AG04450 (cell line): Measurements from ENCODE around the gene DNALI1. TPM values are rescaled to one million over a fixed set of nuclear protein-coding genes. Genes with fewer than 3 reads are reported as not detected.

Source experiments
- CTCF ChIA-PET: fragments of 300-600, 350-600 bp; formaldehyde crosslinking; extraction: SDS; loops from one replicate; lab custom pipeline; 2022; ENCODE audit warnings: antibody characterized with exemption, inconsistent platforms; lab: Charles Lee
- POLR2A ChIA-PET: fragments of 350-600 bp; formaldehyde crosslinking; extraction: SDS; loops from one replicate; lab custom pipeline; 2021; ENCODE audit warnings: antibody characterized with exemption, inconsistent platforms; lab: Yijun Ruan, JAX
- DNase-seq: peaks from one replicate; pipeline ENCODE4 v3.0.0-alpha.2; 2011; ENCODE audit warnings: low read depth, low spot score
- H3K27ac ChIP-seq: one replicate; pipeline ENCODE4 v1.5.1; 2012; ENCODE audit warnings: low read depth, low read length, control low read depth
- H3K27me3 ChIP-seq: one replicate; pipeline ENCODE4 v1.6.0; 2012; ENCODE audit warnings: low read length; ENCODE audit not compliant: control insufficient read depth, insufficient read depth
- H3K4me3 ChIP-seq: 2 replicates; pipeline ENCODE4 v1.5.1; 2011; ENCODE audit warnings: mild to moderate bottlenecking, low read depth, low read length, control low read depth
- H3K9me3 ChIP-seq: 2 replicates; pipeline ENCODE4 v1.5.1; 2012; ENCODE audit warnings: low read length; ENCODE audit not compliant: control insufficient read depth, insufficient read depth
- polyA plus RNA-seq: library from polyadenylated mRNA; depleted of rRNA; stranded (reverse); fragments of >200 nt; gene quantifications from 2 replicates; pipeline ENCODE4 v1.2.3, GENCODE V29; 2011
- TF ChIP-seq, protein P1 (sequence below): IDR thresholded peaks from 2 replicates; pipeline ENCODE4 v1.5.1; 2011; ENCODE audit warnings: low read depth, low read length, control low read depth, inconsistent platforms

Gene DNALI1
- polyA plus RNA-seq, 1 experiment = 14.2 TPM

- DNase-seq = no peak
- ChIA-PET POLR2A (interaction anchor here (0.7 to 0.8 kb wide), 2 partner anchors 9 to 162 kb away, joined by 3 to 5 read pairs; partner anchors contain the start of gene SNIP1), CTCF (no interaction called here)
- TF ChIP-seq, protein P1, sequence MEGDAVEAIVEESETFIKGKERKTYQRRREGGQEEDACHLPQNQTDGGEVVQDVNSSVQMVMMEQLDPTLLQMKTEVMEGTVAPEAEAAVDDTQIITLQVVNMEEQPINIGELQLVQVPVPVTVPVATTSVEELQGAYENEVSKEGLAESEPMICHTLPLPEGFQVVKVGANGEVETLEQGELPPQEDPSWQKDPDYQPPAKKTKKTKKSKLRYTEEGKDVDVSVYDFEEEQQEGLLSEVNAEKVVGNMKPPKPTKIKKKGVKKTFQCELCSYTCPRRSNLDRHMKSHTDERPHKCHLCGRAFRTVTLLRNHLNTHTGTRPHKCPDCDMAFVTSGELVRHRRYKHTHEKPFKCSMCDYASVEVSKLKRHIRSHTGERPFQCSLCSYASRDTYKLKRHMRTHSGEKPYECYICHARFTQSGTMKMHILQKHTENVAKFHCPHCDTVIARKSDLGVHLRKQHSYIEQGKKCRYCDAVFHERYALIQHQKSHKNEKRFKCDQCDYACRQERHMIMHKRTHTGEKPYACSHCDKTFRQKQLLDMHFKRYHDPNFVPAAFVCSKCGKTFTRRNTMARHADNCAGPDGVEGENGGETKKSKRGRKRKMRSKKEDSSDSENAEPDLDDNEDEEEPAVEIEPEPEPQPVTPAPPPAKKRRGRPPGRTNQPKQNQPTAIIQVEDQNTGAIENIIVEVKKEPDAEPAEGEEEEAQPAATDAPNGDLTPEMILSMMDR = no peak
- Histone ChIP-seq H3K27me3 (no peaks in the 10 kb centered on the region), H3K9me3 (no peaks in the 10 kb centered on the region), H3K4me3 (no peak overlapping the region), H3K27ac (no peak overlapping the region)
Measured at GRCh38 chr1:37545019-37545418, 11.7 kb upstream of the DNALI1 start.

GRCh38 chr1:37549341-37549740 is 7.4 kb upstream of the DNALI1 start:
- no peaks in the 10 kb centered on the region for H3K9me3 ChIP-seq
- no peak overlapping the region for H3K27ac ChIP-seq
- DNase-seq = no peak
- CTCF ChIA-PET = interaction anchor here (3.4 kb wide), 1 partner anchor 35 kb away, joined by 22 read pairs; the partner anchor contains the start of gene MEAF6
- TF ChIP-seq, protein P1 = no peak
- H3K4me3 ChIP-seq = no peak overlapping the region
- POLR2A ChIA-PET = no interaction called here
- no peaks in the 10 kb centered on the region for H3K27me3 ChIP-seq

GRCh38 chr1:37553598-37553926 is 3.2 kb upstream of the DNALI1 start:
- peak overlapping the region; percentile 87 for H3K4me3 ChIP-seq
- H3K9me3 ChIP-seq = no peaks in the 10 kb centered on the region
- no peak overlapping the region for H3K27ac ChIP-seq
- ChIA-PET CTCF (interaction anchor here (0.8 kb wide), 1 partner anchor 50 kb away, joined by 3 read pairs; no protein-coding TSS in a partner anchor), POLR2A (interaction anchor here (0.6 to 1.0 kb wide), 2 partner anchors 39 to 255 kb away, joined by 6 to 7 read pairs; partner anchors contain the start of genes MEAF6 and YRDC)
- TF ChIP-seq, protein P1 = no peak
- H3K27me3 ChIP-seq = no peaks in the 10 kb centered on the region
- DNase-seq = no peak

DNA sequence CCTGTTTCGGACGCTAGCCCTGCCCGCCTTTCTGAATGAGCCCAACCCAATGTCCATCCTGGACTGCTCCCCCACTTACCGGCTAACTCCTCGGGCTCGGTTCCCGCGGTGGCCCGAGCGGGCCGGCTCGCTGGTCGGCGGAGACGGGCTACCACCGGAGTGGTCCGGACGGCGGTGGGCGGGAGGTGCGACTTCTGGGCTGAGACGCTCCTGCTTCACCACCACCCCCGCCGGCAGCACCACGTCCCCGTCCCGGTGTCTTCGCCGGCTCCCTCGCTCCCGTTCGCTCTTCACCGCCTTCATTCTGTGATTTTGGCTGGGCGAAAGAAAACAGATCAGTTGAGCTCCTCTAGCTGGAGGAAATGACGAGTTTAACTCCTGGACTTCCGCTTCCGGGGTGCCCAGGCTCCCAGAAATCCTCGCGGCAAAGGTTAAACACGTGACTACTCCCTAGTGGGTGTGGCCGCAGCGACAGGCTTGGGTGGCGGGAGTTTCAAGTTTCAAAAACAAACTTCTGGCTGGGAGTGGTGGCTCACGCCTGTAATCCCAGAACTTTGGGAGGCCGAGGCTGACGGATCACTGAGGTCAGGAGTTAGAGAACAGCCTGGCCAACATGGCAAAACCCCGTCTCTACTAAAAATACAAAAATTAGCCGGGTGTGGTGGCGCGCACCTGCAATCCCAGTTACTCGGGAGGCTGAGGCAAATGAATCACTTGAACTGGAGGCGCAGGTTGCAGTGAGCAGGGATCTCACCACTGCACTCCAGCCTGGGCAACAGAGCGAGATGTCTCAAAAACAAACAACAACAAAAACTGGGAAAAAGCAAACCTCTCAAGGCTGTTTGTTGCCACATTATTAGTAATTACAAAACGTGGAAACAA is 2.6 kb upstream of the DNALI1 start, which contains the start of gene SNIP1:
SNIP1 (minus strand) TSS at position 367 of the 882 bp plus-strand sequence; CDS start at position 303, 64 bp downstream.
- peak within 1 kb of the TSS; percentile 87 for H3K4me3 ChIP-seq
- peak within 1 kb of the TSS; percentile 86 for H3K27ac ChIP-seq
- H3K9me3 ChIP-seq = no peaks in the 10 kb centered on the region
- TF ChIP-seq, protein P1 = no peak
- ChIA-PET CTCF (interaction anchor here (0.8 to 1.6 kb wide), 2 partner anchors 40 to 49 kb away, joined by 3 to 5 read pairs; partner anchors contain the start of gene MEAF6), POLR2A (interaction anchor here (0.6 to 1.0 kb wide), 3 partner anchors 9 to 254 kb away, joined by 3 to 7 read pairs (median 6); partner anchors contain the start of genes MEAF6 and YRDC)
- no peaks in the 10 kb centered on the region for H3K27me3 ChIP-seq
- DNase-seq = peak; percentile 73
